GM12892 (cell line): ENCODE results near the gene FSTL3.

Experiments
- POLR2A ChIP-seq: IDR thresholded peaks from 2 replicates; pipeline ENCODE4 v1.6.1; 2011; ENCODE audit warnings: low read depth, low read length, control low read depth
- POLR2AphosphoS5 ChIP-seq: IDR thresholded peaks from 2 replicates; pipeline ENCODE4 v1.6.1; 2011; ENCODE audit warnings: low read depth, low read length, control low read depth
- TAF1 ChIP-seq: IDR thresholded peaks from 2 replicates; pipeline ENCODE4 v1.6.1; 2011; ENCODE audit warnings: low read depth, mild to moderate bottlenecking, control low read depth, low read length, borderline replicate concordance

DNA sequence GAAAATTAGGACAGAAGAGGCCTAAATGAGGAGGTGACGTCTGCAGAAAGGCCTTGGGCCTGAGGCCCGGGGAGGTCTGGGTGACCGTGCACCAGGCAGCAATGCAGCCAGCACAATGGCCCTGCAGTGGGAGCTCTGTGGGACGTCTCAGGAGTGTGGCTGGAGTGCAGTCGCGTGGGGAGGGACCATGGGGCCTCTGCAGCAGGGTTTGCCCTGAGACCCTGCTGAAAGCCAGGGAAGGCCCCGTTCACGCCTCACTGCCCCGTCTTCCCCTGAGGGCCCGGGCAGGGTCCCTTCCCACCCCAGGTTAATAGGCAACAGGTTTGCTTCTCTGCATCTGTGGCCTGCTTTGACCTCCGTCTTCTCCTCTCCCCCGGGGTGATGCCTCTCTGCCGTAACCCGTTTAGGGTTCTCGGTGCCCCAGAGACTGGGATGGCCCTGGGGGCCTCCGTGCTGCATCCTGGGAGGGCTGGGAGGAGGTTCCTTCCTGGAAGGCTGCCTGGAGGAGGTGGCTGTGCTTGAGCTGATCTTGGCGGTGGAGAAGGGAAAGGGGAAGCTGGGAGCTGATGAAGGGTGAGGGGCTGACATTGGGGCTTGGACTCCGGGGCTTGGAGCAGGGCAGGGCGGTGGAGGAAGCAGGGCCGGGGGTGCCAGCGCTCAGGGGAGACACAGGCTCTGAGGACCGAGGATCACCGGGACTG is 42.2 kb downstream of the FSTL3 start:
- no peak for TF ChIP-seq POLR2A
- TF ChIP-seq POLR2AphosphoS5: no peak
- TF ChIP-seq TAF1: no peak
